HEK293 (cell line): ENCODE measurements around the gene METTL16.

Experiments
- CTCF ChIA-PET: fragments of 350-600 bp; formaldehyde crosslinking; extraction: SDS; loops from one replicate; lab custom pipeline; 2021; ENCODE audit warnings: antibody characterized with exemption; lab: Yijun Ruan, JAX
- POLR2A ChIA-PET: fragments of 300-600 bp; formaldehyde crosslinking; extraction: SDS; loops from one replicate; lab custom pipeline; 2020; ENCODE audit warnings: antibody characterized with exemption, inconsistent platforms; lab: Yijun Ruan, JAX
- H3K27ac ChIP-seq: fragments of 200-500 bp; sonication (Bioruptor generic); 2 replicates; pipeline ENCODE4 v1.5.1; 2014; ENCODE audit warnings: low read depth, low read length, control low read depth, inconsistent platforms; ENCODE audit errors: extremely low read depth
- H3K36me3 ChIP-seq, 2 experiments: fragments of 200-500 bp in 1 of 2; sonication (Bioruptor generic) in 1 of 2; 1 replicate in 1 of 2; 2 replicates in 1 of 2; pipeline ENCODE4 v1.5.1; 2014 to 2017; ENCODE audit warnings: inconsistent platforms in 2 of 2, low read length in 2 of 2; ENCODE audit not compliant: control insufficient read depth in 2 of 2, insufficient read depth in 1 of 2
- H3K4me1 ChIP-seq: fragments of 200-500 bp; sonication (Bioruptor generic); 2 replicates; pipeline ENCODE4 v1.5.1; 2014; ENCODE audit warnings: mild to moderate bottlenecking, low read length, inconsistent platforms; ENCODE audit not compliant: control insufficient read depth, insufficient read depth
- H3K4me3 ChIP-seq: 2 replicates; pipeline ENCODE4 v1.5.1; 2011; ENCODE audit warnings: low read depth, mild to moderate bottlenecking, control low read depth, low read length, moderate library complexity
- H3K9me3 ChIP-seq: fragments of 200-500 bp; sonication (Bioruptor generic); 2 replicates; pipeline ENCODE4 v1.5.1; 2014; ENCODE audit warnings: low read depth, low read length, inconsistent platforms; ENCODE audit not compliant: control insufficient read depth, insufficient read depth
- EGR2 ChIP-seq: fragments of 450-650 bp; formaldehyde crosslinking; IDR thresholded peaks from 2 replicates; pipeline ENCODE4 v1.5.1; 2016; ENCODE audit warnings: low read depth, missing biosample characterization, missing genetic modification characterization
- GLIS1 ChIP-seq: fragments of 450-650 bp; formaldehyde crosslinking; IDR thresholded peaks from 2 replicates; pipeline ENCODE4 v1.5.1; 2016; ENCODE audit warnings: missing biosample characterization, missing genetic modification characterization
- KLF1 ChIP-seq: fragments of 450-650 bp; formaldehyde crosslinking; IDR thresholded peaks from 2 replicates; pipeline ENCODE4 v1.5.1; 2016; ENCODE audit warnings: missing biosample characterization, missing genetic modification characterization
- KLF10 ChIP-seq: fragments of 450-650 bp; IDR thresholded peaks from 2 replicates; pipeline ENCODE4 v1.5.1; 2018; ENCODE audit warnings: missing biosample characterization, mild to moderate bottlenecking, missing genetic modification characterization
- SP7 ChIP-seq: fragments of 450-650 bp; formaldehyde crosslinking; IDR thresholded peaks from 2 replicates; pipeline ENCODE4 v1.5.1; 2016; ENCODE audit warnings: missing biosample characterization, missing genetic modification characterization
- ZIC2 ChIP-seq: fragments of 450-650 bp; formaldehyde crosslinking; IDR thresholded peaks from 2 replicates; pipeline ENCODE4 v1.5.1; 2016; ENCODE audit warnings: missing biosample characterization, missing genetic modification characterization
- ZNF10 ChIP-seq: fragments of 450-650 bp; formaldehyde crosslinking; IDR thresholded peaks from 2 replicates; pipeline ENCODE4 v1.5.1; 2017; ENCODE audit warnings: missing biosample characterization, missing genetic modification characterization
- ZNF140 ChIP-seq: fragments of 450-650 bp; formaldehyde crosslinking; IDR thresholded peaks from 2 replicates; pipeline ENCODE4 v1.5.1; 2016; ENCODE audit warnings: missing biosample characterization, missing genetic modification characterization
- ZNF19 ChIP-seq: fragments of 450-650 bp; formaldehyde crosslinking; IDR thresholded peaks from 2 replicates; pipeline ENCODE4; 2016; ENCODE audit warnings: missing biosample characterization, missing genetic modification characterization, low read depth
- ZNF266 ChIP-seq: fragments of 450-650 bp; formaldehyde crosslinking; IDR thresholded peaks from 2 replicates; pipeline ENCODE4 v1.5.1; 2016; ENCODE audit warnings: missing biosample characterization, missing genetic modification characterization, low read depth
- ZNF292 ChIP-seq: fragments of 450-650 bp; formaldehyde crosslinking; IDR thresholded peaks from 2 replicates; pipeline ENCODE4 v1.5.1; 2016; ENCODE audit warnings: low read depth, missing biosample characterization, missing genetic modification characterization, borderline replicate concordance
- ZNF549 ChIP-seq: fragments of 450-650 bp; IDR thresholded peaks from 2 replicates; pipeline ENCODE4 v1.5.1; 2018; ENCODE audit warnings: missing biosample characterization, missing genetic modification characterization, mild to moderate bottlenecking, inconsistent platforms, moderate library complexity
- ZNF596 ChIP-seq: fragments of 450-650 bp; IDR thresholded peaks from 2 replicates; pipeline ENCODE4 v1.5.0; 2018; ENCODE audit warnings: missing biosample characterization, mild to moderate bottlenecking, missing genetic modification characterization, moderate library complexity
- ZNF654 ChIP-seq: fragments of 450-650 bp; formaldehyde crosslinking; IDR thresholded peaks from 2 replicates; pipeline ENCODE4 v1.5.1; 2016; ENCODE audit warnings: low read depth, missing biosample characterization, missing genetic modification characterization
- ZNF677 ChIP-seq: fragments of 450-650 bp; IDR thresholded peaks from 2 replicates; pipeline ENCODE4 v1.5.0; 2018; ENCODE audit warnings: missing biosample characterization, mild to moderate bottlenecking, missing genetic modification characterization, moderate library complexity
- ZNF785 ChIP-seq: fragments of 450-650 bp; formaldehyde crosslinking; IDR thresholded peaks from 2 replicates; pipeline ENCODE4 v1.5.1; 2016; ENCODE audit warnings: missing biosample characterization, missing genetic modification characterization
- TF ChIP-seq, protein P1 (sequence below): fragments of 450-650 bp; formaldehyde crosslinking; IDR thresholded peaks from 2 replicates; pipeline ENCODE4 v1.5.1; 2016; ENCODE audit warnings: missing biosample characterization, missing genetic modification characterization
- TF ChIP-seq, protein P2 (sequence below): fragments of 450-650 bp; formaldehyde crosslinking; IDR thresholded peaks from 2 replicates; pipeline ENCODE4 v1.5.1; 2016; ENCODE audit warnings: missing biosample characterization, missing genetic modification characterization
- TF ChIP-seq, protein P3 (sequence below): fragments of 450-650 bp; formaldehyde crosslinking; IDR thresholded peaks from 2 replicates; pipeline ENCODE4 v1.5.1; 2016; ENCODE audit warnings: missing biosample characterization, missing genetic modification characterization
- TF ChIP-seq, protein P4 (sequence below): fragments of 450-650 bp; formaldehyde crosslinking; IDR thresholded peaks from 2 replicates; pipeline ENCODE4 v1.5.1; 2017; ENCODE audit warnings: missing biosample characterization, missing genetic modification characterization
- TF ChIP-seq, protein P5 (sequence below): fragments of 450-650 bp; formaldehyde crosslinking; IDR thresholded peaks from 2 replicates; pipeline ENCODE4 v1.5.1; 2016; ENCODE audit warnings: missing biosample characterization, missing genetic modification characterization

Gene METTL16

DNA sequence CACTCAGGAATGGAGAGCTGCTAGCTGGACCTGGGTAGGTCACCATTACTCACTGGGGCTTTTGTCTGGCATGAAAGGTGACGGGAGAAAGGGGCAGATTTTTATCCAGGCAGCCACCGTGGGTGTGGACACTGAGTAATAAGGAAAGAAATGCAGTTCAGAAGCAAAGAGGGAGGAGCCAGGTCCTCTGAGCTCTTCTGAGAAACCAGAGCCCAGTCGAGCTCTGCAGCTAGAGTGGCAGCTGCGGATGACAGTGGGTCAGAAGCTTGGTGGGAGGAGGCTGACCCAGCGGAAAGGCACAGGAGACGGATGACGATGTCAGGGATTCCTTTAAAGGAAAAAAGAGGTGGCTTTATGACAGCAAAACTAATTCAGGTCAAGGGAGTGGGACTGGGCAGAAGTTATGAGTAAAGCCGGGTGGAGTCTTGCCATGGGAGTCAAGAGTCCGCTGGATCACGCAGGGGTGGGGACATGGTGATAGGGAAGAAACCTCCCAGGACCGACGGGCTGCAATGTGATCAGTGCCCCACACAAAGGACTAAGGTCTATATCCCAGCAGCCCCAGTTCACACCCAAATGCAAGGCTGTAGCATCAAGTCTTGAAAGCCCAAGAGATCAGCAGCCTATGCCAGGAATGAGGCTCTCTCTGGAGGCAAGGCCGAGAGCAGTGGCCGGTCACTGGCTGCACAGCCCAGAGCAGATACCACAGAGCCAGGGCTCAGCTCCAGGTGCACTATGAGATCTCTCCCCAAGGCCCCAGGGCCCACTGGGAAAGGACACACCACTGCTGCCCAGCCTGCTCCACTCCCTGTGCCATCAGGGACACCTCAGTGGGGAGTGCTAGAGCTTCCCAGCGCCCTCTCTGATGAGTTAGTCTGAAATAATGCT is 104.5 kb downstream of the METTL16 start:
- ChIA-PET CTCF (interaction anchor here (0.5 to 11.4 kb wide), 5 partner anchors 10 to 162 kb away, joined by 3 to 116 read pairs (median 5); no protein-coding TSS in a partner anchor), POLR2A (interaction anchor here (0.7 to 1.7 kb wide), 3 partner anchors 14 to 370 kb away, joined by 3 to 7 read pairs (median 7); no protein-coding TSS in a partner anchor)
- Histone ChIP-seq H3K27ac (no peak overlapping the region), H3K4me1 (0 out of 2 replicates have a peak, but pooled peaks cover 4% of the 10 kb centered on the region), H3K9me3 (no peaks in the 10 kb centered on the region), H3K4me3 (no peak overlapping the region), H3K36me3 (peaks cover 4 to 8% of the 10 kb centered on the region in 2 experiments; a peak in 2 of 3 replicates)
- TF ChIP-seq, protein P1, sequence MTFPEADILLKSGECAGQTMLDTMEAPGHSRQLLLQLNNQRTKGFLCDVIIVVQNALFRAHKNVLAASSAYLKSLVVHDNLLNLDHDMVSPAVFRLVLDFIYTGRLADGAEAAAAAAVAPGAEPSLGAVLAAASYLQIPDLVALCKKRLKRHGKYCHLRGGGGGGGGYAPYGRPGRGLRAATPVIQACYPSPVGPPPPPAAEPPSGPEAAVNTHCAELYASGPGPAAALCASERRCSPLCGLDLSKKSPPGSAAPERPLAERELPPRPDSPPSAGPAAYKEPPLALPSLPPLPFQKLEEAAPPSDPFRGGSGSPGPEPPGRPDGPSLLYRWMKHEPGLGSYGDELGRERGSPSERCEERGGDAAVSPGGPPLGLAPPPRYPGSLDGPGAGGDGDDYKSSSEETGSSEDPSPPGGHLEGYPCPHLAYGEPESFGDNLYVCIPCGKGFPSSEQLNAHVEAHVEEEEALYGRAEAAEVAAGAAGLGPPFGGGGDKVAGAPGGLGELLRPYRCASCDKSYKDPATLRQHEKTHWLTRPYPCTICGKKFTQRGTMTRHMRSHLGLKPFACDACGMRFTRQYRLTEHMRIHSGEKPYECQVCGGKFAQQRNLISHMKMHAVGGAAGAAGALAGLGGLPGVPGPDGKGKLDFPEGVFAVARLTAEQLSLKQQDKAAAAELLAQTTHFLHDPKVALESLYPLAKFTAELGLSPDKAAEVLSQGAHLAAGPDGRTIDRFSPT (tag by site-specific recombination) = no peak
- TF ChIP-seq ZNF596 (tag by site-specific recombination) = no peak
- TF ChIP-seq, protein P2, sequence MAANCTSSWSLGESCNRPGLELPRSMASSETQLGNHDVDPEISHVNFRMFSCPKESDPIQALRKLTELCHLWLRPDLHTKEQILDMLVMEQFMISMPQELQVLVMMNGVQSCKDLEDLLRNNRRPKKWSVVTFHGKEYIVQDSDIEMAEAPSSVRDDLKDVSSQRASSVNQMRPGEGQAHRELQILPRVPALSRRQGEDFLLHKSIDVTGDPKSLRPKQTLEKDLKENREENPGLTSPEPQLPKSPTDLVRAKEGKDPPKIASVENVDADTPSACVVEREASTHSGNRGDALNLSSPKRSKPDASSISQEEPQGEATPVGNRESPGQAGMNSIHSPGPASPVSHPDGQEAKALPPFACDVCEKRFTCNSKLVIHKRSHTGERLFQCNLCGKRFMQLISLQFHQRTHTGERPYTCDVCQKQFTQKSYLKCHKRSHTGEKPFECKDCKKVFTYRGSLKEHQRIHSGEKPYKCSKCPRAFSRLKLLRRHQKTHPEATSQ = no peak
- TF ChIP-seq, protein P3, sequence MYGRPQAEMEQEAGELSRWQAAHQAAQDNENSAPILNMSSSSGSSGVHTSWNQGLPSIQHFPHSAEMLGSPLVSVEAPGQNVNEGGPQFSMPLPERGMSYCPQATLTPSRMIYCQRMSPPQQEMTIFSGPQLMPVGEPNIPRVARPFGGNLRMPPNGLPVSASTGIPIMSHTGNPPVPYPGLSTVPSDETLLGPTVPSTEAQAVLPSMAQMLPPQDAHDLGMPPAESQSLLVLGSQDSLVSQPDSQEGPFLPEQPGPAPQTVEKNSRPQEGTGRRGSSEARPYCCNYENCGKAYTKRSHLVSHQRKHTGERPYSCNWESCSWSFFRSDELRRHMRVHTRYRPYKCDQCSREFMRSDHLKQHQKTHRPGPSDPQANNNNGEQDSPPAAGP (tag by site-specific recombination) = peak; percentile 12; the same call in 1 of the 2 replicates
- peak; percentile 80 for TF ChIP-seq KLF1 (tag by site-specific recombination)
- TF ChIP-seq, protein P4, sequence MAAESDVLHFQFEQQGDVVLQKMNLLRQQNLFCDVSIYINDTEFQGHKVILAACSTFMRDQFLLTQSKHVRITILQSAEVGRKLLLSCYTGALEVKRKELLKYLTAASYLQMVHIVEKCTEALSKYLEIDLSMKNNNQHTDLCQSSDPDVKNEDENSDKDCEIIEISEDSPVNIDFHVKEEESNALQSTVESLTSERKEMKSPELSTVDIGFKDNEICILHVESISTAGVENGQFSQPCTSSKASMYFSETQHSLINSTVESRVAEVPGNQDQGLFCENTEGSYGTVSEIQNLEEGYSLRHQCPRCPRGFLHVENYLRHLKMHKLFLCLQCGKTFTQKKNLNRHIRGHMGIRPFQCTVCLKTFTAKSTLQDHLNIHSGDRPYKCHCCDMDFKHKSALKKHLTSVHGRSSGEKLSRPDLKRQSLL = no peak
- peak; percentile 28; the same call in 1 of the 2 replicates for TF ChIP-seq EGR2 (tag by site-specific recombination)
- TF ChIP-seq ZNF785 (tag by site-specific recombination) = no peak
- TF ChIP-seq ZNF549 (tag by site-specific recombination) = no peak
- no peak for TF ChIP-seq ZNF140 (tag by site-specific recombination)
- TF ChIP-seq, protein P5, sequence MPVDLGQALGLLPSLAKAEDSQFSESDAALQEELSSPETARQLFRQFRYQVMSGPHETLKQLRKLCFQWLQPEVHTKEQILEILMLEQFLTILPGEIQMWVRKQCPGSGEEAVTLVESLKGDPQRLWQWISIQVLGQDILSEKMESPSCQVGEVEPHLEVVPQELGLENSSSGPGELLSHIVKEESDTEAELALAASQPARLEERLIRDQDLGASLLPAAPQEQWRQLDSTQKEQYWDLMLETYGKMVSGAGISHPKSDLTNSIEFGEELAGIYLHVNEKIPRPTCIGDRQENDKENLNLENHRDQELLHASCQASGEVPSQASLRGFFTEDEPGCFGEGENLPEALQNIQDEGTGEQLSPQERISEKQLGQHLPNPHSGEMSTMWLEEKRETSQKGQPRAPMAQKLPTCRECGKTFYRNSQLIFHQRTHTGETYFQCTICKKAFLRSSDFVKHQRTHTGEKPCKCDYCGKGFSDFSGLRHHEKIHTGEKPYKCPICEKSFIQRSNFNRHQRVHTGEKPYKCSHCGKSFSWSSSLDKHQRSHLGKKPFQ (tag by site-specific recombination) = 0 out of 2 replicates have a peak, but pooled peaks have one; percentile 34
- no peak for TF ChIP-seq ZNF292
- no peak for TF ChIP-seq KLF10 (tag by site-specific recombination)
- TF ChIP-seq ZNF654 (tag by site-specific recombination) = no peak
- TF ChIP-seq ZNF677 (tag by site-specific recombination) = no peak
- TF ChIP-seq SP7 (tag by site-specific recombination) = 0 out of 2 replicates have a peak, but pooled peaks have one; percentile 23
- TF ChIP-seq ZNF19 (tag by site-specific recombination) = no peak
- 0 out of 2 replicates have a peak, but pooled peaks have one; percentile 27 for TF ChIP-seq ZIC2 (tag by site-specific recombination)
- TF ChIP-seq ZNF266 (tag by site-specific recombination) = no peak
- TF ChIP-seq ZNF10 = no peak
- TF ChIP-seq GLIS1 (tag by site-specific recombination) = no peak
